ACC112 (cell line): ENCODE measurements around the gene PPP1R10.

Experiments
- H2AFZ ChIP-seq: fragments of 200-600 bp; sonication (generic); one replicate; pipeline ENCODE4 v1.6.0; 2017; ENCODE audit warnings: antibody characterized with exemption, low read length; ENCODE audit not compliant: unreplicated experiment
- H3K27ac ChIP-seq: fragments of 200-600 bp; sonication (generic); 2 replicates; pipeline ENCODE4 v1.5.1; 2014; ENCODE audit warnings: low read depth, mild to moderate bottlenecking, antibody characterized with exemption, low read length, moderate library complexity
- H3K27me3 ChIP-seq: fragments of 200-600 bp; sonication (generic); 2 replicates; pipeline ENCODE4 v1.6.1; 2014; ENCODE audit warnings: mild to moderate bottlenecking, antibody characterized with exemption, low read length, moderate library complexity, mixed read lengths; ENCODE audit not compliant: insufficient read depth
- H3K36me3 ChIP-seq: fragments of 200-600 bp; sonication (generic); 2 replicates; pipeline ENCODE4 v1.6.1; 2016; ENCODE audit warnings: mild to moderate bottlenecking, antibody characterized with exemption, low read length, moderate library complexity, mixed read lengths; ENCODE audit not compliant: insufficient read depth
- H3K4me1 ChIP-seq: fragments of 200-600 bp; sonication (generic); one replicate; pipeline ENCODE4 v1.6.1; 2016; ENCODE audit warnings: low read length, mixed read lengths; ENCODE audit not compliant: insufficient read depth, unreplicated experiment, control insufficient read depth
- H3K4me3 ChIP-seq: fragments of 200-600 bp; sonication (generic); 2 replicates; pipeline ENCODE4 v1.5.1; 2014; ENCODE audit warnings: mild to moderate bottlenecking, low read depth, low read length
- H3K79me2 ChIP-seq: fragments of 200-600 bp; sonication (generic); one replicate; pipeline ENCODE4 v1.6.0; 2016; ENCODE audit warnings: low read length; ENCODE audit not compliant: control insufficient read depth, unreplicated experiment, insufficient read depth

PPP1R10 gene

GRCh38 chr6:30619561-30619960 lies 2.5 kb upstream of the PPP1R10 start:
- Histone ChIP-seq H3K27me3 (no peaks in the 10 kb centered on the region), H3K4me1 (peaks cover 11% of the 10 kb centered on the region), H3K36me3 (peaks cover 29% of the 10 kb centered on the region), H3K27ac (no peak overlapping the region), H3K79me2 (peaks cover 40% of the 10 kb centered on the region), H3K4me3 (no peak overlapping the region), H2AFZ (no peak overlapping the region)

- Histone ChIP-seq H2AFZ (no peak overlapping the region), H3K4me3 (peak overlapping the region; percentile 86), H3K36me3 (peaks cover 30% of the 10 kb centered on the region), H3K4me1 (peaks cover 24% of the 10 kb centered on the region), H3K27me3 (no peaks in the 10 kb centered on the region), H3K79me2 (peaks cover 51% of the 10 kb centered on the region), H3K27ac (peak overlapping the region; percentile 96)
These were observed 1.3 kb upstream of the PPP1R10 start for GRCh38 chr6:30618270-30618797.

GRCh38 chr6:30617565-30618269 lies 674 bp upstream of the PPP1R10 start, which contains the start of gene MRPS18B:
MRPS18B (plus strand) TSS chr6:30617840; CDS start chr6:30617866, 26 bp downstream.
- Histone ChIP-seq H2AFZ (peak within 1 kb of the TSS; percentile 34), H3K4me1 (peaks cover 30% of the 10 kb centered on the region), H3K4me3 (peak within 1 kb of the TSS; percentile 97), H3K27me3 (no peaks in the 10 kb centered on the region), H3K27ac (peak within 1 kb of the TSS; percentile 96), H3K36me3 (peaks cover 28% of the 10 kb centered on the region), H3K79me2 (peaks cover 55% of the 10 kb centered on the region)

GRCh38 chr6:30615958-30616810 lies 859 bp downstream of the PPP1R10 start:
- no peaks in the 10 kb centered on the region for H3K27me3 ChIP-seq
- peaks cover 62% of the 10 kb centered on the region for H3K79me2 ChIP-seq
- H3K27ac ChIP-seq, result peak overlapping the region; percentile 96
- peaks cover 34% of the 10 kb centered on the region for H3K4me1 ChIP-seq
- H3K36me3 ChIP-seq, result peaks cover 28% of the 10 kb centered on the region
- H3K4me3 ChIP-seq, result peak overlapping the region; percentile 97
- no peak overlapping the region for H2AFZ ChIP-seq

- peak overlapping the region; percentile 97 for H3K4me3 ChIP-seq
- H3K79me2 ChIP-seq, result peaks cover 66% of the 10 kb centered on the region
- H3K27me3 ChIP-seq, result no peaks in the 10 kb centered on the region
- no peak overlapping the region for H2AFZ ChIP-seq
- peaks cover 38% of the 10 kb centered on the region for H3K4me1 ChIP-seq
- H3K36me3 ChIP-seq, result peaks cover 24% of the 10 kb centered on the region
- peak overlapping the region; percentile 96 for H3K27ac ChIP-seq
These were observed 1.7 kb downstream of the PPP1R10 start for GRCh38 chr6:30615219-30615957.

GRCh38 chr6:30614843-30615218 lies 2.2 kb downstream of the PPP1R10 start:
- no peak overlapping the region for H2AFZ ChIP-seq
- H3K36me3 ChIP-seq, result peaks cover 28% of the 10 kb centered on the region
- H3K4me3 ChIP-seq, result peak overlapping the region; percentile 97
- H3K4me1 ChIP-seq, result peaks cover 42% of the 10 kb centered on the region
- H3K27ac ChIP-seq, result peak overlapping the region; percentile 96
- peaks cover 69% of the 10 kb centered on the region for H3K79me2 ChIP-seq
- no peaks in the 10 kb centered on the region for H3K27me3 ChIP-seq

GRCh38 chr6:30614044-30614842 lies 2.8 kb downstream of the PPP1R10 start:
- peaks cover 39% of the 10 kb centered on the region for H3K4me1 ChIP-seq

GRCh38 chr6:30613251-30614043 lies 3.6 kb downstream of the PPP1R10 start:
- H2AFZ ChIP-seq, result no peak overlapping the region
- no peaks in the 10 kb centered on the region for H3K27me3 ChIP-seq
- peak overlapping the region; percentile 70 for H3K4me3 ChIP-seq
- H3K79me2 ChIP-seq, result peaks cover 64% of the 10 kb centered on the region
- H3K4me1 ChIP-seq, result peaks cover 32% of the 10 kb centered on the region
- H3K36me3 ChIP-seq, result peaks cover 33% of the 10 kb centered on the region
- H3K27ac ChIP-seq, result peak overlapping the region; percentile 55

More at GRCh38 chr6:30614044-30614842, 2.8 kb downstream of the PPP1R10 start:
- H2AFZ ChIP-seq, result no peak overlapping the region
- peaks cover 27% of the 10 kb centered on the region for H3K36me3 ChIP-seq
- peaks cover 65% of the 10 kb centered on the region for H3K79me2 ChIP-seq
- peak overlapping the region; percentile 70 for H3K4me3 ChIP-seq
- H3K27me3 ChIP-seq, result no peaks in the 10 kb centered on the region
- peak overlapping the region; percentile 51 for H3K27ac ChIP-seq

- no peak overlapping the region for H2AFZ ChIP-seq
- peak overlapping the region; percentile 55 for H3K27ac ChIP-seq
- no peak overlapping the region for H3K4me3 ChIP-seq
- peaks cover 33% of the 10 kb centered on the region for H3K36me3 ChIP-seq
- H3K27me3 ChIP-seq, result no peaks in the 10 kb centered on the region
- H3K79me2 ChIP-seq, result peaks cover 57% of the 10 kb centered on the region
- H3K4me1 ChIP-seq, result peaks cover 32% of the 10 kb centered on the region
These were observed 4.3 kb downstream of the PPP1R10 start for GRCh38 chr6:30612687-30613248.
